Measurements from ENCODE around the gene PTPN23. TPM values are rescaled to one million over a fixed set of nuclear protein-coding genes. Genes with fewer than 3 reads are reported as not detected.

The PTPN23 gene
- total RNA-seq, 1 experiment from 2014 or later, result 9.9 TPM

GRCh38 chr3:47424434-47425382, 43.9 kb downstream of the PTPN23 start:
- DNase-seq (ENCODE audit: low read depth, low spot score), result no peak
- in situ Hi-C loops (cut with HindIII; ENCODE audit: low pct_unique_long_range_greater_than_20kb, low sequenced_read_pairs), result no loop called here

DNA sequence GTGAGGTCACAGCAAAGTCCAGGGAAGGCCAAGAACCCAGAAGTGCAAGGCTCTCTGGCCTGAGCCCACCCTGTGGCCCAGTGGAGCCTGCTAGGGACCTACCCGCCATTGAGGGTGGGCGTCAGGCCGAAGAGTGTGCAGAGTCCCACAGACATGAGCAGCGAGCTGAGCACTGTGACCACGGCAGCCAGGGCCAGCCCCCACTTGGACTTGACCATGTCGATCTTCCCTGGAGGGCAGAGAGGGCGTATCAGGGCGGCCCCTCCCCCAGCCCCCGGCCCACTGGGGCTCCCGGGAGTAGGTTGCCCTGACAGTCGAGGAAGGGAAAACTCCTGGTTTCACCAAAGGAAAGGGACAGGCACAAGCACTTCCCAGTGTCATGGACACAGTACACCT, 44.6 kb downstream of the PTPN23 start:
- DNase-seq (ENCODE audit: low read depth, low spot score), result no peak
- in situ Hi-C loops (cut with HindIII; ENCODE audit: low pct_unique_long_range_greater_than_20kb, low sequenced_read_pairs), result no loop called here

DNA sequence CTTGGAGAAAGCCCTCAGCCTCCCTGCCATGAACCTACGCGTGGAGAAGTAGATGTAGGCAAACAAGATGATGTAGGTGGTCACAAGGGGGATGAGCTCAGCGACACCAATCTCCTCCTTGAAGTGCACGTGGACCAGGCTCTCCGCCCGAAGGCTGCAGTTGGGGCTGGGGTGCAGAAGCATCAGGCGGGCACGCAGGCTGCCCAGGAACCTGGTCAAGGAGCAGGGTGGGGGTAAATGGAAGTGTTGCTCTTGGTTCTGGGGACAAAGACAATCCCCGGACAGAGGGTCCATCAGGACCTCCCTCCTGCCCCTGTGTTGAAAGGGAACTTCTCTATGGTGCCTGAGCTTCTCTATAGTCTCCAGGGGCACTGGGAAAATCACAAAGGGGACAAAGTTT, 45.1 kb downstream of the PTPN23 start:
- in situ Hi-C loops (cut with HindIII; ENCODE audit: low pct_unique_long_range_greater_than_20kb, low sequenced_read_pairs), result no loop called here

DNA sequence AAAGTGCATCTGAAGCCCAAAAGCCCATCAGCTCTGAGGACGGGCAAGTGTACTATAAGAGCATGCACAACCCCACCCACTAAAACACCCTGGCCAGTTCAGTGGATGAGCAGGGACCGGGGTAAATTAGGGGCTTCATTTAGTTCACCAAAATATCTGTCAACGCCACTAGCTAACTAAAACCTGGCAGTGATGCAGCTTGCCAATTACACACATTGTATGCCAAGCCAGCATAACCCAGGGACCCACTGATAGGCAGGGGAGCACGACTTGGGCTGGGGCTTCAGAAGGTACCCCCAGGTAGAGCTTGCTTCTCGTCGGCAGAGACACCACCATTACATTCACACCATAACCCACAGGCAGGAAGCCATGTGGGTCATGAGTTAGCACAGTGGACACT, 47.0 kb downstream of the PTPN23 start:
- in situ Hi-C loops (cut with HindIII; ENCODE audit: low pct_unique_long_range_greater_than_20kb, low sequenced_read_pairs), result no loop called here
- no peak for DNase-seq (ENCODE audit: low read depth, low spot score)

More for the DNA sequence above, 45.1 kb downstream of the PTPN23 start:
- no peak for DNase-seq (ENCODE audit: low read depth, low spot score)

DNA sequence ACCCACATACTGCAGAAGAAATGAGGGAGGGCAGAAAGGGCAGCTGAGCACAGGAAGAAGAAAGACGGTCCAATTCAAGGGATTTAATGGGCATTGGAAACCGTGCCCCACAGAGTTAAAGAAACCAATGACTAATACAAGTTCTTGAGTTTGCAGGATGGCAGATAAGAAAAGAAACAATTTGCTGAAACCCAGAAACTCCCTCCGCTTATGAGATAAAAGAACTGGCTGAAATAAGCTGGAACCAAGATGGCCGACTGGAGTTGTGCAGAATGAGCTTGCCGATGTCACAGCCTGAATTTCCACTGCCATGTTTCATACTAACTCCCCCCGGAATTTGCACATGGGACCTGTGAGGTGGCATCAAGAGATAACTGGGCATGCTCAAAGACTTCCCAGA, 47.8 kb downstream of the PTPN23 start:
- no peak for DNase-seq (ENCODE audit: low read depth, low spot score)
- in situ Hi-C loops (cut with HindIII; ENCODE audit: low pct_unique_long_range_greater_than_20kb, low sequenced_read_pairs), result no loop called here

DNA sequence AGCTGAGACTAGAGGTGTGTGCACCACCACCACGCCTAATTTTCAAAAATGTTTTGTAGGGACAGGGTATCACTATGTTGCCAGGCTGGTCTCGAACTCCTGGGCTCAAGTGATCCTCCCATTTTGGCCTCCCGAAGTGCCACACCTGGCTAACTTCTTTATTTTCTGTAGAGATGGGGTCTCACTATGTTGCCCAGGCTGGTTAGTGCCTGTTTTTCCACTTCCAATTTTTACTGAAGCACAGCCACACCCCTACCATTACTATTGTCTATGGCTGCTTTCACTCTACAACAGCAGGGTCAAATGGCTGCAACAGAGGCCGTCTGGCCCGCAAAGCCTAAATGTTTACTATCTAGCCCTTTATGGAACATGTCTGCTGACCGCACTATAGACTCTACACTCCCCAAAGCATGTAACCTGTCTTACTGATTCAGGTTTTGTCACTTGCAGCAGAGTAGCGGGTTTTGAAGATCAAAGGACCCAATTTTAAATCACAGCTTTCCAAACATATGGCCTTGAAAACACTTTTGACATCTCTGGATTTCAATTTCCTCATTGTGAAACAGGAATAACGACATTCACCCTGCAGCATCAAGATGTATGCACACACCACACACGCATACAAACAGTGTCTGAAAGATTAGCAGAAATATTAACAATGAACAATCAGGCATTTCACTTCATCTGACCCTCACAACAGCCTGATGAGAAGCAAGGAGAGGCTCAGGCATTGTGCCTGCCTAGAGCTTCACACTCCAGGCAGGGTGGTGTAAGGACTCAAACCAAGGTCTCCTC, 48.9 kb downstream of the PTPN23 start:
- no peak for DNase-seq (ENCODE audit: low read depth, low spot score)
- in situ Hi-C loops (cut with HindIII; ENCODE audit: low pct_unique_long_range_greater_than_20kb, low sequenced_read_pairs), result no loop called here

- DNase-seq (ENCODE audit: low read depth, low spot score), result no peak
- in situ Hi-C loops (cut with HindIII; ENCODE audit: low pct_unique_long_range_greater_than_20kb, low sequenced_read_pairs), result no loop called here
Observed at GRCh38 chr3:47430606-47431005, 49.8 kb downstream of the PTPN23 start.

DNA sequence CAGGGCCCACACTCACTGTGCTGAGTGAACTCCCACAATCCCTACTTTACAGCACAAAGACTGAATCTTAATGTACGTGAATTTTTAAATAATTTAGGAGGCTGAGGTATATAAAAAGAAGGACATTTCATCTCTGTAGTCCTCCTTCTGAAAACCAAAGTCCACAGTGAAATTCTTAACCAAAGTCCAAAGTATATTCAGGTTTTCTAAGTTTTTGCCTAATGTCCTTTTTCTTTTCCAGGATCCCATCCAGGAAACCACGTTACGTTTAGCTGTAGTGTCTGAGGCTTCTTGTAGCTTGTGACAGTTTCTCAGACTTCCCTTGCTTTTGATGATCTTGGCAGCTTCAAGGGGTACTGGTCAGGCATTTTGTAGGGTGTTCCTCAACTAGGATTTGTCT, 50.4 kb downstream of the PTPN23 start:
- DNase-seq (ENCODE audit: low read depth, low spot score), result no peak
- in situ Hi-C loops (cut with HindIII; ENCODE audit: low pct_unique_long_range_greater_than_20kb, low sequenced_read_pairs), result no loop called here

GRCh38 chr3:47432673-47433072, 51.9 kb downstream of the PTPN23 start:
- DNase-seq (ENCODE audit: low read depth, low spot score), result no peak
- in situ Hi-C loops (cut with HindIII; ENCODE audit: low pct_unique_long_range_greater_than_20kb, low sequenced_read_pairs), result no loop called here

GRCh38 chr3:47433796-47434195, 53.0 kb downstream of the PTPN23 start:
- no peak for DNase-seq (ENCODE audit: low read depth, low spot score)
- in situ Hi-C loops (cut with HindIII; ENCODE audit: low pct_unique_long_range_greater_than_20kb, low sequenced_read_pairs), result no loop called here

- no peak for DNase-seq (ENCODE audit: low read depth, low spot score)
- in situ Hi-C loops (cut with HindIII; ENCODE audit: low pct_unique_long_range_greater_than_20kb, low sequenced_read_pairs), result no loop called here
Observed at GRCh38 chr3:47434849-47435248, 54.0 kb downstream of the PTPN23 start.

- in situ Hi-C loops (cut with HindIII; ENCODE audit: low pct_unique_long_range_greater_than_20kb, low sequenced_read_pairs), result no loop called here
Observed at GRCh38 chr3:47436180-47436579, 55.4 kb downstream of the PTPN23 start.

DNA sequence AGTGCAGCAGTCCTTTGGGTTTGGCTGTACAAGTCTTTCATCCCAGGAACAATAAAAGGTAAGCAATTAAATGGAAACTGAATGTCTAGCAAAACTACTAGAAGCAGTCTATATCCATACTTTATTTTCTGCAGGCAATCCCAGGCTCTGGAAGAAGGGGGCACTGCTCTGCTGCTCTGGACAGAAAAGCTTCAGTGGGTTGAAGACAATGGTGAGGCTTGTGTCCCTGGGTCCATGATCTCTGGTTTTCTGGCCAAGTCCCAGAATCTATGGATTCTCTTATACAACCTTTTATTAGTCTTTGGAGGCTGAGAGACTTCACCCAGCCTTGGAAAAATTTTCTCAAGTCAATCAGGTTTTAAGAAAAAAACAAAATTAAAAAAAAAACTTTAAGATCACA, 59.3 kb downstream of the PTPN23 start:
- in situ Hi-C loops (cut with HindIII; ENCODE audit: low pct_unique_long_range_greater_than_20kb, low sequenced_read_pairs), result no loop called here
- DNase-seq (ENCODE audit: low read depth, low spot score), result peak; percentile 86

More at GRCh38 chr3:47436180-47436579, 55.4 kb downstream of the PTPN23 start:
- DNase-seq (ENCODE audit: low read depth, low spot score), result no peak

- in situ Hi-C loops (cut with HindIII; ENCODE audit: low pct_unique_long_range_greater_than_20kb, low sequenced_read_pairs), result no loop called here
Observed at GRCh38 chr3:47441796-47442551, 61.2 kb downstream of the PTPN23 start.

GRCh38 chr3:47443611-47443995, 62.8 kb downstream of the PTPN23 start:
- no peak for DNase-seq (ENCODE audit: low read depth, low spot score)
- in situ Hi-C loops (cut with HindIII; ENCODE audit: low pct_unique_long_range_greater_than_20kb, low sequenced_read_pairs), result no loop called here

More at GRCh38 chr3:47441796-47442551, 61.2 kb downstream of the PTPN23 start:
- DNase-seq (ENCODE audit: low read depth, low spot score), result peak; percentile 43

GRCh38 chr3:47444103-47444502, 63.3 kb downstream of the PTPN23 start:
- no peak for DNase-seq (ENCODE audit: low read depth, low spot score)
- in situ Hi-C loops (cut with HindIII; ENCODE audit: low pct_unique_long_range_greater_than_20kb, low sequenced_read_pairs), result no loop called here

GRCh38 chr3:47452453-47453215, 71.8 kb downstream of the PTPN23 start:
- in situ Hi-C loops (cut with HindIII; ENCODE audit: low pct_unique_long_range_greater_than_20kb, low sequenced_read_pairs), result no loop called here
- DNase-seq (ENCODE audit: low read depth, low spot score), result no peak
